ENCODE measurements around the gene SSUH2. TPM values are rescaled to one million over a fixed set of nuclear protein-coding genes. Genes with fewer than 3 reads are reported as not detected.
A peak's percentile ranks its signal among the peaks of the same experiment; 100 is the strongest.

Gene SSUH2
- total and polyA plus RNA-seq, 2 of the 13 experiments (the other 11 are each of a cell fraction or from before 2014, with no cell fraction given) = 38.1 to 136 TPM

DNA sequence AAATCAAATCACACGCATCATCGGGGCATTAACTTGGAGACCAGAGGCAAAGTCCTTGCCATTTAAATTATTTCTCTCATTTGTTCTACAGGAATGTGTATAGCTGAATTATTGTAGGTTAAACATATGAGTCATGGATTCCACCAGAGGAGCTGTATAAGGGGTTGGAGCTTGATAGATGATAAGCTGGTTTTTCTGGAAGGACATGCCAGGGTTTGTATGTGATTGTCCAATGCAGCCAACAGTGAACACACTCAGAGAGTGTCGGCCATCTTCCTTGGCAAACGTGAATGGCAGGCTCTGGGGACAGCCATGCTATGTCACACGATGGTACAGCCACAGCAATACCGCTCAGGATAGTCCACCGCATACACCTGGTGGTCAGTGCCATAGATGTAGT is 25.1 kb downstream of the SSUH2 start:
- no peak for TF ChIP-seq GATAD1 (CRISPR knock-in tag; IDR thresholded peaks at IDR 0.05)
- TF ChIP-seq, protein P1, sequence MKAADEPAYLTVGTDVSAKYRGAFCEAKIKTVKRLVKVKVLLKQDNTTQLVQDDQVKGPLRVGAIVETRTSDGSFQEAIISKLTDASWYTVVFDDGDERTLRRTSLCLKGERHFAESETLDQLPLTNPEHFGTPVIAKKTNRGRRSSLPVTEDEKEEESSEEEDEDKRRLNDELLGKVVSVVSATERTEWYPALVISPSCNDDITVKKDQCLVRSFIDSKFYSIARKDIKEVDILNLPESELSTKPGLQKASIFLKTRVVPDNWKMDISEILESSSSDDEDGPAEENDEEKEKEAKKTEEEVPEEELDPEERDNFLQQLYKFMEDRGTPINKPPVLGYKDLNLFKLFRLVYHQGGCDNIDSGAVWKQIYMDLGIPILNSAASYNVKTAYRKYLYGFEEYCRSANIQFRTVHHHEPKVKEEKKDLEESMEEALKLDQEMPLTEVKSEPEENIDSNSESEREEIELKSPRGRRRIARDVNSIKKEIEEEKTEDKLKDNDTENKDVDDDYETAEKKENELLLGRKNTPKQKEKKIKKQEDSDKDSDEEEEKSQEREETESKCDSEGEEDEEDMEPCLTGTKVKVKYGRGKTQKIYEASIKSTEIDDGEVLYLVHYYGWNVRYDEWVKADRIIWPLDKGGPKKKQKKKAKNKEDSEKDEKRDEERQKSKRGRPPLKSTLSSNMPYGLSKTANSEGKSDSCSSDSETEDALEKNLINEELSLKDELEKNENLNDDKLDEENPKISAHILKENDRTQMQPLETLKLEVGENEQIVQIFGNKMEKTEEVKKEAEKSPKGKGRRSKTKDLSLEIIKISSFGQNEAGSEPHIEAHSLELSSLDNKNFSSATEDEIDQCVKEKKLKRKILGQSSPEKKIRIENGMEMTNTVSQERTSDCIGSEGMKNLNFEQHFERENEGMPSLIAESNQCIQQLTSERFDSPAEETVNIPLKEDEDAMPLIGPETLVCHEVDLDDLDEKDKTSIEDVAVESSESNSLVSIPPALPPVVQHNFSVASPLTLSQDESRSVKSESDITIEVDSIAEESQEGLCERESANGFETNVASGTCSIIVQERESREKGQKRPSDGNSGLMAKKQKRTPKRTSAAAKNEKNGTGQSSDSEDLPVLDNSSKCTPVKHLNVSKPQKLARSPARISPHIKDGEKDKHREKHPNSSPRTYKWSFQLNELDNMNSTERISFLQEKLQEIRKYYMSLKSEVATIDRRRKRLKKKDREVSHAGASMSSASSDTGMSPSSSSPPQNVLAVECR (CRISPR knock-in tag; IDR thresholded peaks at IDR 0.05; ENCODE audit: borderline replicate concordance) = no peak
- no peak for TF ChIP-seq PLRG1 (conservative IDR thresholded peaks at IDR 0.05)
- no TSS peak for BruUV-seq (replicated peaks)
- Histone ChIP-seq H3K79me2 (ENCODE audit: insufficient read depth, low read length) (no peaks in the 10 kb centered on the region), H3K4me1 (ENCODE audit: insufficient read depth, low read length) (0 out of 2 replicates have a peak, but pooled peaks cover 4% of the 10 kb centered on the region), H3K9ac (ENCODE audit: insufficient read depth, low read depth, low read length) (no peak overlapping the region), H3K4me2 (ENCODE audit: low read depth, low read length) (no peak overlapping the region), H3K27ac (ENCODE audit: extremely low read length, insufficient read depth, low read length) (no peak overlapping the region), H3K27me3 (ENCODE audit: control insufficient read depth in 1 of 2, insufficient read depth in 2 of 2, low read length in 2 of 2) (no peaks in the 10 kb centered on the region), H3K4me3 (replicated peaks in 1 of 3; ENCODE audit: insufficient read depth in 1 of 3, low read depth in 2 of 3, low read length in 3 of 3) (no peak overlapping the region), H2AFZ (ENCODE audit: low read length) (no peak overlapping the region), H3K9me3 (ENCODE audit: low read length) (no peaks in the 10 kb centered on the region), H4K20me1 (ENCODE audit: insufficient read depth, low read length) (no peaks in the 10 kb centered on the region), H3K36me3 (replicated peaks in 1 of 2; ENCODE audit: control insufficient read depth in 1 of 2, insufficient read depth in 2 of 2, low read length in 2 of 2) (peaks cover 8 to 54% of the 10 kb centered on the region in 2 experiments; a peak in 3 of 5 replicates)
- POLR2A ChIA-PET = no interaction called here
- in situ Hi-C loops (cut with HindIII; ENCODE audit: extremely low pct_ligation_motif_present, low pct_unique_long_range_greater_than_20kb) = no loop called here
- FAIRE-seq (no peak), ATAC-seq (no peak), DNase-seq (ENCODE audit: low spot score) (no peak)
- CTCF ChIA-PET (ENCODE audit: low intra/inter-chr PET ratio, low total read pairs) = no interaction called here
- intact Hi-C loops (cut with micrococcal nuclease; ENCODE audit: unreplicated experiment) = no loop called here
- WGBS (ENCODE audit: low lambda C conversion rate) = 98% methylated on average over 4 of the region's 7 CpGs

DNA sequence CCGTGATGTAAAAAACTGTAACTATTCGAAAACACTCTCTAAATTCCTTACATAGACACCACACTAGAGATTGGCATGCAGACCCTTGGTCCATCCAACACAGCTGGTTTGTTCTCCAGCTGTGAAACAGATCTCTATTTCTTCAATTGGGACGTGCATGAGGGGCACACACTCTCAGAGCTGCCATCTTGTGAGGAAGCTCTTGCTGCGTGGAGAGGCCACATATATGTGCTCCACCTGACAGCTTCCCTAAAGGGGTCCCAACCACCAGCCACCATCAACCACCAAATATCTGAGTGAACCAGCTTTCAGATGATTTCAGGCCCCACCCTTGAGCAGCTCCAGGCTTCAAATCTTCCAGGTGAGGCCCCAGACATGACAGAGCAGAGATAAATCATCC is 25.6 kb downstream of the SSUH2 start:
- FAIRE-seq = no peak
- Histone ChIP-seq H3K9me3 (ENCODE audit: low read length) (no peaks in the 10 kb centered on the region), H3K4me2 (ENCODE audit: low read depth, low read length) (no peak overlapping the region), H3K27ac (ENCODE audit: extremely low read length, insufficient read depth, low read length) (no peak overlapping the region), H3K36me3 (replicated peaks in 1 of 2; ENCODE audit: control insufficient read depth in 1 of 2, insufficient read depth in 2 of 2, low read length in 2 of 2) (peaks cover 8 to 48% of the 10 kb centered on the region in 2 experiments; a peak in 3 of 5 replicates), H3K4me3 (replicated peaks in 1 of 3; ENCODE audit: insufficient read depth in 1 of 3, low read depth in 2 of 3, low read length in 3 of 3) (no peak overlapping the region), H3K79me2 (ENCODE audit: insufficient read depth, low read length) (no peaks in the 10 kb centered on the region), H3K4me1 (ENCODE audit: insufficient read depth, low read length) (0 out of 2 replicates have a peak, but pooled peaks cover 4% of the 10 kb centered on the region), H4K20me1 (ENCODE audit: insufficient read depth, low read length) (no peaks in the 10 kb centered on the region), H2AFZ (ENCODE audit: low read length) (no peak overlapping the region), H3K27me3 (ENCODE audit: control insufficient read depth in 1 of 2, insufficient read depth in 2 of 2, low read length in 2 of 2) (no peaks in the 10 kb centered on the region), H3K9ac (ENCODE audit: insufficient read depth, low read depth, low read length) (no peak overlapping the region)
- no peak for ATAC-seq
- POLR2A ChIA-PET = no interaction called here
- 88% methylated on average over 2 of the region's 4 CpGs for WGBS (ENCODE audit: low lambda C conversion rate)
- TF ChIP-seq PCBP2 (optimal IDR thresholded peaks at IDR 0.05; ENCODE audit: low read depth, low read length, poor library complexity, severe bottlenecking) (no peak), POLR2G (IDR thresholded peaks at IDR 0.05; ENCODE audit: low read depth, low read length) (peak; percentile 64), ZC3H13 (CRISPR knock-in tag; IDR thresholded peaks at IDR 0.05) (0 out of 2 replicates have a peak, but pooled peaks have one; percentile 51), DNMT1 (CRISPR knock-in tag; IDR thresholded peaks at IDR 0.05) (no peak), PAX8 (CRISPR knock-in tag; IDR thresholded peaks at IDR 0.05; ENCODE audit: borderline replicate concordance) (no peak)
- TF ChIP-seq, protein P2, sequence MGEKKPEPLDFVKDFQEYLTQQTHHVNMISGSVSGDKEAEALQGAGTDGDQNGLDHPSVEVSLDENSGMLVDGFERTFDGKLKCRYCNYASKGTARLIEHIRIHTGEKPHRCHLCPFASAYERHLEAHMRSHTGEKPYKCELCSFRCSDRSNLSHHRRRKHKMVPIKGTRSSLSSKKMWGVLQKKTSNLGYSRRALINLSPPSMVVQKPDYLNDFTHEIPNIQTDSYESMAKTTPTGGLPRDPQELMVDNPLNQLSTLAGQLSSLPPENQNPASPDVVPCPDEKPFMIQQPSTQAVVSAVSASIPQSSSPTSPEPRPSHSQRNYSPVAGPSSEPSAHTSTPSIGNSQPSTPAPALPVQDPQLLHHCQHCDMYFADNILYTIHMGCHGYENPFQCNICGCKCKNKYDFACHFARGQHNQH (CRISPR knock-in tag; IDR thresholded peaks at IDR 0.05) = no peak
- CTCF ChIA-PET (ENCODE audit: low intra/inter-chr PET ratio, low total read pairs) = no interaction called here
- no TSS peak for BruUV-seq (replicated peaks)
- in situ Hi-C loops (cut with HindIII; ENCODE audit: extremely low pct_ligation_motif_present, low pct_unique_long_range_greater_than_20kb) (no loop called here), intact Hi-C loops (cut with micrococcal nuclease; ENCODE audit: unreplicated experiment) (no loop called here)
- no peak for DNase-seq (ENCODE audit: low spot score)

Measured in HepG2 (cell line).